Measurements from ENCODE around the gene SLIT2. TPM values are rescaled to one million over a fixed set of nuclear protein-coding genes. Genes with fewer than 3 reads are reported as not detected.

SLIT2 gene
- total RNA-seq, 2 experiments from 2014 or later = not detected

GRCh38 chr4:20297783-20298182 lies 46.1 kb downstream of the SLIT2 start:
- no peak overlapping the region for H3K27ac Mint-ChIP-seq
- H3K36me3 Mint-ChIP-seq (ENCODE audit: low read depth) = no peaks in the 10 kb centered on the region
- ChIA-PET POLR2A (no interaction called here), CTCF (no interaction called here)
- DNase-seq = no peak
- H3K4me3 Mint-ChIP-seq = no peak overlapping the region
- H3K9me3 Mint-ChIP-seq = no peaks in the 10 kb centered on the region
- H3K4me1 Mint-ChIP-seq = no peaks in the 10 kb centered on the region
- H3K27me3 Mint-ChIP-seq = no peaks in the 10 kb centered on the region

DNA sequence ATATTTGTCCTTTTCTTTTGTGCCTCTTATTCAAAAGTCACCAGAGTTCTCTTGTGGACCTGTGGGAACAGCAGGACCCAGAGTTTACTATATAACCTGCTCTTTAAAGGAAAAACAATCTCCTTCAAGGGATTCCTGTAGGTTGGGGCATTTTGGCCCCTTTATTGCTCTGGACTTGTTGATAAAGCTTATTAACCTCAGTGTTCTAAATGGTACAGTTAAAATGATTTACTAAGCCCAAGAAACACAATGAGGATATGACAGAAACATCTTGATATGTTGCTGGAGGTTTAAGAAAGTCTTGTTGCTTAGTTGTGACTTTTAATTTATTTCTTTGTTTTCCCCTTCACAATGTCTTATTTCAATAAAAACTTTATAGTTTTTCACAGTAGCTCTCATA lies 46.8 kb downstream of the SLIT2 start:
- no peaks in the 10 kb centered on the region for H3K27me3 Mint-ChIP-seq

GRCh38 chr4:20298986-20299385 lies 47.3 kb downstream of the SLIT2 start:
- Mint-ChIP-seq H3K9me3 (no peaks in the 10 kb centered on the region), H3K27me3 (no peaks in the 10 kb centered on the region), H3K27ac (no peak overlapping the region), H3K36me3 (ENCODE audit: low read depth) (no peaks in the 10 kb centered on the region), H3K4me1 (no peaks in the 10 kb centered on the region), H3K4me3 (no peak overlapping the region)
- DNase-seq = no peak
- POLR2A ChIA-PET = no interaction called here
- CTCF ChIA-PET = no interaction called here

More for the DNA sequence above, 46.8 kb downstream of the SLIT2 start:
- no peak for DNase-seq
- no peaks in the 10 kb centered on the region for H3K36me3 Mint-ChIP-seq (ENCODE audit: low read depth)
- H3K4me3 Mint-ChIP-seq = no peak overlapping the region
- H3K9me3 Mint-ChIP-seq = no peaks in the 10 kb centered on the region
- no peaks in the 10 kb centered on the region for H3K4me1 Mint-ChIP-seq
- POLR2A ChIA-PET = no interaction called here
- CTCF ChIA-PET = no interaction called here
- H3K27ac Mint-ChIP-seq = no peak overlapping the region

DNA sequence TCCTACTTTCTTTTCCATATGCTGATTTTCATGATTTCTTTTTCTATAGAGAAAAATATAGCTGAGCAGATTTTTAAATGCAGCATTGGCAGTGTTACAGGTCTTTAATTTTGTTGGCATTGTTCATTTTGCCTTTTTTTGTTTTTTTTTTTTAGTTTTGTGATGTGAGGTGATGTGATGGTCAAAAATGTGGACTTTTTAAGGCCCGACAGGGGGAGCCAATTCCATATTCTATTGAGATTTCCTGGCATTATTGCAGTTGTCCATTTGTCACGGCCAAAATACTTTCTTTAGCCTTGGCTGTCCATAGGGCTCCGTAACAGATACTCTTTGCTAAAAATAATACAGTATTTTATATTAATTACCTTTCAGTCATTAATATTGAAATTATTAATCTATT lies 47.8 kb downstream of the SLIT2 start:
- H3K9me3 Mint-ChIP-seq = no peaks in the 10 kb centered on the region
- no peaks in the 10 kb centered on the region for H3K27me3 Mint-ChIP-seq
- H3K27ac Mint-ChIP-seq = no peak overlapping the region
- H3K4me1 Mint-ChIP-seq = no peaks in the 10 kb centered on the region
- no peak overlapping the region for H3K4me3 Mint-ChIP-seq
- ChIA-PET CTCF (no interaction called here), POLR2A (no interaction called here)
- DNase-seq = no peak
- H3K36me3 Mint-ChIP-seq (ENCODE audit: low read depth) = no peaks in the 10 kb centered on the region

GRCh38 chr4:20301161-20301560 lies 49.5 kb downstream of the SLIT2 start:
- no peaks in the 10 kb centered on the region for H3K27me3 Mint-ChIP-seq
- H3K9me3 Mint-ChIP-seq = no peaks in the 10 kb centered on the region
- H3K4me1 Mint-ChIP-seq = no peaks in the 10 kb centered on the region
- DNase-seq = no peak
- POLR2A ChIA-PET = no interaction called here
- H3K36me3 Mint-ChIP-seq (ENCODE audit: low read depth) = no peaks in the 10 kb centered on the region
- H3K27ac Mint-ChIP-seq = no peak overlapping the region
- H3K4me3 Mint-ChIP-seq = no peak overlapping the region
- CTCF ChIA-PET = no interaction called here
